ENCODE measurements around the gene SLC15A3. TPM values are rescaled to one million over a fixed set of nuclear protein-coding genes. Genes with fewer than 3 reads are reported as not detected.

Gene SLC15A3
- total RNA-seq, 4 donors from 2014 or later: 32.2 to 94.4 (median 64.8) TPM

- H3K27me3 ChIP-seq: no peaks in the 10 kb centered on the region
- no peaks in the 10 kb centered on the region for H3K9me3 ChIP-seq
- DNase-seq (ENCODE audit: low spot score in 2 of 2): no peak
- peaks cover 0 to 66% (median 20%) of the 10 kb centered on the region in 4 donors for H3K4me1 ChIP-seq
- peaks cover 0 to 31% (median 10%) of the 10 kb centered on the region in 3 donors for H3K36me3 ChIP-seq
- WGBS, 2 donors: 37 to 49% methylated on average over 5 of the region's 5 CpGs
- TF ChIP-seq CTCF (IDR thresholded peaks at IDR 0.05) (no peak), POLR2A (IDR thresholded peaks at IDR 0.05) (no peak), EP300 (IDR thresholded peaks at IDR 0.05) (no peak)
- H3K27ac ChIP-seq: peak overlapping the region in 3 of 4 donors; percentile 35 to 98 (median 92)
- H3K4me3 ChIP-seq: peak overlapping the region in 1 of 4 donors; percentile 14
Observed at GRCh38 chr11:60948250-60948649, 3.7 kb downstream of the SLC15A3 start.

GRCh38 chr11:60947700-60948099 is 4.3 kb downstream of the SLC15A3 start:
- no peak for DNase-seq (ENCODE audit: low spot score in 2 of 2)
- 22 to 27% methylated on average over 2 of the region's 2 CpGs for WGBS, 2 donors
- peaks cover 0 to 62% (median 18%) of the 10 kb centered on the region in 4 donors for H3K4me1 ChIP-seq
- no peaks in the 10 kb centered on the region for H3K9me3 ChIP-seq
- peak overlapping the region in 3 of 4 donors; percentile 44 to 98 (median 92) for H3K27ac ChIP-seq
- H3K27me3 ChIP-seq: no peaks in the 10 kb centered on the region
- H3K4me3 ChIP-seq: no peak overlapping the region
- TF ChIP-seq POLR2A (IDR thresholded peaks at IDR 0.05) (no peak), EP300 (IDR thresholded peaks at IDR 0.05) (no peak), CTCF (IDR thresholded peaks at IDR 0.05) (no peak)
- H3K36me3 ChIP-seq: peaks cover 0 to 37% (median 10%) of the 10 kb centered on the region in 3 donors

- no peaks in the 10 kb centered on the region for H3K9me3 ChIP-seq
- TF ChIP-seq CTCF (IDR thresholded peaks at IDR 0.05) (no peak), POLR2A (IDR thresholded peaks at IDR 0.05) (no peak), EP300 (IDR thresholded peaks at IDR 0.05) (no peak)
- WGBS, 2 donors: 58 to 63% methylated on average over 15 of the region's 15 CpGs
- H3K27ac ChIP-seq: peak overlapping the region in 2 of 4 donors; percentile 46 to 98
- no peak overlapping the region for H3K4me3 ChIP-seq
- no peak for DNase-seq (ENCODE audit: low spot score in 2 of 2)
- peaks cover 0 to 47% (median 10%) of the 10 kb centered on the region in 3 donors for H3K36me3 ChIP-seq
- peaks cover 0 to 67% (median 18%) of the 10 kb centered on the region in 4 donors for H3K4me1 ChIP-seq
- no peaks in the 10 kb centered on the region for H3K27me3 ChIP-seq
Observed at GRCh38 chr11:60946601-60947264, 5.2 kb downstream of the SLC15A3 start.

GRCh38 chr11:60945295-60945667 is 6.7 kb downstream of the SLC15A3 start:
- no peak overlapping the region for H3K4me3 ChIP-seq
- 90 to 91% methylated on average over 4 to 5 of the region's 5 CpGs for WGBS, 2 donors
- peaks cover 0 to 58% (median 16%) of the 10 kb centered on the region in 4 donors for H3K4me1 ChIP-seq
- H3K27ac ChIP-seq: no peak overlapping the region
- DNase-seq (ENCODE audit: low spot score in 2 of 2): no peak
- no peaks in the 10 kb centered on the region for H3K27me3 ChIP-seq
- no peaks in the 10 kb centered on the region for H3K9me3 ChIP-seq
- H3K36me3 ChIP-seq: peaks cover 0 to 61% (median 10%) of the 10 kb centered on the region in 3 donors
- TF ChIP-seq EP300 (IDR thresholded peaks at IDR 0.05): no peak
- TF ChIP-seq POLR2A (IDR thresholded peaks at IDR 0.05): no peak
- no peak for TF ChIP-seq CTCF (IDR thresholded peaks at IDR 0.05)

GRCh38 chr11:60944490-60945294 is 7.3 kb downstream of the SLC15A3 start:
- no peak overlapping the region for H3K27ac ChIP-seq
- no peak for DNase-seq (ENCODE audit: low spot score in 2 of 2)
- no peak overlapping the region for H3K4me3 ChIP-seq
- H3K9me3 ChIP-seq: no peaks in the 10 kb centered on the region
- peaks cover 0 to 52% (median 13%) of the 10 kb centered on the region in 4 donors for H3K4me1 ChIP-seq
- no peaks in the 10 kb centered on the region for H3K27me3 ChIP-seq
- WGBS, 2 donors: 82% methylated on average over 11 of the region's 11 CpGs
- TF ChIP-seq POLR2A (IDR thresholded peaks at IDR 0.05) (no peak), EP300 (IDR thresholded peaks at IDR 0.05) (no peak), CTCF (IDR thresholded peaks at IDR 0.05) (peak in 2 of 5 experiments; percentile 10 to 22)
- H3K36me3 ChIP-seq: peaks cover 0 to 67% (median 10%) of the 10 kb centered on the region in 3 donors
